HEK293 (cell line): ENCODE measurements around the gene FAM229B.
"Not testable (repeated sequence)": the region's sequence is repeated elsewhere in the genome, so short reads cannot be mapped to it uniquely, and the experiment has no call there.

ENCODE experiments used
- CTCF ChIA-PET: fragments of 350-600 bp; formaldehyde crosslinking; extraction: SDS; loops from one replicate; lab custom pipeline; 2021; ENCODE audit warnings: antibody characterized with exemption; lab: Yijun Ruan, JAX
- POLR2A ChIA-PET: fragments of 300-600 bp; formaldehyde crosslinking; extraction: SDS; loops from one replicate; lab custom pipeline; 2020; ENCODE audit warnings: antibody characterized with exemption, inconsistent platforms; lab: Yijun Ruan, JAX
- H3K27ac ChIP-seq: fragments of 200-500 bp; sonication (Bioruptor generic); 2 replicates; pipeline ENCODE4 v1.5.1; 2014; ENCODE audit warnings: low read depth, low read length, control low read depth, inconsistent platforms; ENCODE audit errors: extremely low read depth
- H3K36me3 ChIP-seq, 2 experiments: fragments of 200-500 bp in 1 of 2; sonication (Bioruptor generic) in 1 of 2; 1 replicate in 1 of 2; 2 replicates in 1 of 2; pipeline ENCODE4 v1.5.1; 2014 to 2017; ENCODE audit warnings: inconsistent platforms in 2 of 2, low read length in 2 of 2; ENCODE audit not compliant: control insufficient read depth in 2 of 2, insufficient read depth in 1 of 2
- H3K4me1 ChIP-seq: fragments of 200-500 bp; sonication (Bioruptor generic); 2 replicates; pipeline ENCODE4 v1.5.1; 2014; ENCODE audit warnings: mild to moderate bottlenecking, low read length, inconsistent platforms; ENCODE audit not compliant: control insufficient read depth, insufficient read depth
- H3K4me3 ChIP-seq: 2 replicates; pipeline ENCODE4 v1.5.1; 2011; ENCODE audit warnings: low read depth, mild to moderate bottlenecking, control low read depth, low read length, moderate library complexity
- H3K9me3 ChIP-seq: fragments of 200-500 bp; sonication (Bioruptor generic); 2 replicates; pipeline ENCODE4 v1.5.1; 2014; ENCODE audit warnings: low read depth, low read length, inconsistent platforms; ENCODE audit not compliant: control insufficient read depth, insufficient read depth
- FEZF1 ChIP-seq: fragments of 450-650 bp; formaldehyde crosslinking; IDR thresholded peaks from 2 replicates; pipeline ENCODE4 v1.5.1; 2016; ENCODE audit warnings: missing biosample characterization, missing genetic modification characterization
- GLIS2 ChIP-seq: fragments of 450-650 bp; formaldehyde crosslinking; IDR thresholded peaks from 2 replicates; pipeline ENCODE4 v1.5.1; 2016; ENCODE audit warnings: missing biosample characterization, missing genetic modification characterization
- KLF10 ChIP-seq: fragments of 450-650 bp; IDR thresholded peaks from 2 replicates; pipeline ENCODE4 v1.5.1; 2018; ENCODE audit warnings: missing biosample characterization, mild to moderate bottlenecking, missing genetic modification characterization
- KLF9 ChIP-seq: fragments of 450-650 bp; formaldehyde crosslinking; IDR thresholded peaks from 2 replicates; pipeline ENCODE4 v1.5.1; 2016; ENCODE audit warnings: missing biosample characterization, missing genetic modification characterization, low read depth
- MYNN ChIP-seq: fragments of 450-650 bp; formaldehyde crosslinking; IDR thresholded peaks from 2 replicates; pipeline ENCODE4 v1.5.1; 2016; ENCODE audit warnings: missing biosample characterization, missing genetic modification characterization, borderline replicate concordance
- RBAK ChIP-seq: fragments of 450-650 bp; formaldehyde crosslinking; IDR thresholded peaks from 2 replicates; pipeline ENCODE4 v1.5.1; 2016; ENCODE audit warnings: missing biosample characterization, missing genetic modification characterization
- YY2 ChIP-seq: fragments of 450-650 bp; formaldehyde crosslinking; IDR thresholded peaks from 2 replicates; pipeline ENCODE4 v1.5.1; 2016; ENCODE audit warnings: missing biosample characterization, missing genetic modification characterization
- ZFHX2 ChIP-seq: fragments of 450-650 bp; formaldehyde crosslinking; conservative IDR thresholded peaks from 2 replicates; pipeline ENCODE4 v1.5.1; 2016; ENCODE audit warnings: missing biosample characterization, missing genetic modification characterization
- ZNF529 ChIP-seq: fragments of 450-650 bp; formaldehyde crosslinking; IDR thresholded peaks from 2 replicates; pipeline ENCODE4 v1.5.1; 2017; ENCODE audit warnings: missing genetic modification characterization, missing biosample characterization; ENCODE audit not compliant: insufficient replicate concordance
- ZNF548 ChIP-seq: fragments of 450-650 bp; formaldehyde crosslinking; IDR thresholded peaks from 2 replicates; pipeline ENCODE4 v1.5.1; 2016; ENCODE audit warnings: missing biosample characterization, missing genetic modification characterization
- ZNF585B ChIP-seq: fragments of 450-650 bp; formaldehyde crosslinking; IDR thresholded peaks from 2 replicates; pipeline ENCODE4 v1.5.1; 2016; ENCODE audit warnings: missing biosample characterization, missing genetic modification characterization
- ZNF664 ChIP-seq: fragments of 450-650 bp; formaldehyde crosslinking; IDR thresholded peaks from 2 replicates; pipeline ENCODE4 v1.5.1; 2016; ENCODE audit warnings: missing biosample characterization, missing genetic modification characterization
- ZNF670 ChIP-seq: fragments of 450-650 bp; formaldehyde crosslinking; IDR thresholded peaks from 2 replicates; pipeline ENCODE4 v1.5.1; 2016; ENCODE audit warnings: missing biosample characterization, missing genetic modification characterization, low read depth
- TF ChIP-seq, protein P1 (sequence below): fragments of 450-650 bp; formaldehyde crosslinking; IDR thresholded peaks from 2 replicates; pipeline ENCODE4 v1.5.1; 2016; ENCODE audit warnings: missing biosample characterization, missing genetic modification characterization
- TF ChIP-seq, protein P2 (sequence below): fragments of 450-650 bp; formaldehyde crosslinking; IDR thresholded peaks from 2 replicates; pipeline ENCODE4 v1.5.1; 2016; ENCODE audit warnings: missing biosample characterization, missing genetic modification characterization
- TF ChIP-seq, protein P3 (sequence below): fragments of 450-650 bp; formaldehyde crosslinking; IDR thresholded peaks from 2 replicates; pipeline ENCODE4 v1.5.1; 2016; ENCODE audit warnings: missing biosample characterization, missing genetic modification characterization
- TF ChIP-seq, protein P4 (sequence below): fragments of 450-650 bp; formaldehyde crosslinking; IDR thresholded peaks from 2 replicates; pipeline ENCODE4 v1.5.1; 2016; ENCODE audit warnings: missing biosample characterization, missing genetic modification characterization
- TF ChIP-seq, protein P5 (sequence below): fragments of 450-650 bp; formaldehyde crosslinking; IDR thresholded peaks from 2 replicates; pipeline ENCODE4 v1.5.1; 2016; ENCODE audit warnings: missing biosample characterization, missing genetic modification characterization

FAM229B gene

DNA sequence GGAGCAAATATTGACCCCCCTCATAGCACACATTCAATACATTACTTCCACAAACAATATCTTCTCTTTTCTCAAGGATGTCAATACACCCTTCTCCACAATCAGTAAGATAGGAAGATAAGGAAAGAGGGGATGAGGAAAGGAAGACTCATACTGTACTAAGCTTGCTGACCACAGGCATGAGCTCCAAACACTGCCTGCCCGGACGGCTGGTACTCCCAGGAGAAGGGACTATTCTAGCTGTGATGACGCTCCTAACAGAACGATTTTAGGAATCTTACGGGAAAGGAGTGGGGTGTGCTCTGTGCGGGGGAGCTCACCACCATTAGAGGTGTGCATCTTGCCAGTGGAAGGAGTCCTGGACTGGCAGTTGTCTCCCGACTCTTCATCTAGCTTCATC lies 37.4 kb upstream of the FAM229B start (continued):
- TF ChIP-seq, protein P1, sequence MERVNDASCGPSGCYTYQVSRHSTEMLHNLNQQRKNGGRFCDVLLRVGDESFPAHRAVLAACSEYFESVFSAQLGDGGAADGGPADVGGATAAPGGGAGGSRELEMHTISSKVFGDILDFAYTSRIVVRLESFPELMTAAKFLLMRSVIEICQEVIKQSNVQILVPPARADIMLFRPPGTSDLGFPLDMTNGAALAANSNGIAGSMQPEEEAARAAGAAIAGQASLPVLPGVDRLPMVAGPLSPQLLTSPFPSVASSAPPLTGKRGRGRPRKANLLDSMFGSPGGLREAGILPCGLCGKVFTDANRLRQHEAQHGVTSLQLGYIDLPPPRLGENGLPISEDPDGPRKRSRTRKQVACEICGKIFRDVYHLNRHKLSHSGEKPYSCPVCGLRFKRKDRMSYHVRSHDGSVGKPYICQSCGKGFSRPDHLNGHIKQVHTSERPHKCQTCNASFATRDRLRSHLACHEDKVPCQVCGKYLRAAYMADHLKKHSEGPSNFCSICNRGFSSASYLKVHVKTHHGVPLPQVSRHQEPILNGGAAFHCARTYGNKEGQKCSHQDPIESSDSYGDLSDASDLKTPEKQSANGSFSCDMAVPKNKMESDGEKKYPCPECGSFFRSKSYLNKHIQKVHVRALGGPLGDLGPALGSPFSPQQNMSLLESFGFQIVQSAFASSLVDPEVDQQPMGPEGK: no peak
- TF ChIP-seq KLF10 (tag by site-specific recombination) (no peak), MYNN (tag by site-specific recombination) (no peak), ZNF585B (no peak), ZNF548 (no peak)
- TF ChIP-seq, protein P2, sequence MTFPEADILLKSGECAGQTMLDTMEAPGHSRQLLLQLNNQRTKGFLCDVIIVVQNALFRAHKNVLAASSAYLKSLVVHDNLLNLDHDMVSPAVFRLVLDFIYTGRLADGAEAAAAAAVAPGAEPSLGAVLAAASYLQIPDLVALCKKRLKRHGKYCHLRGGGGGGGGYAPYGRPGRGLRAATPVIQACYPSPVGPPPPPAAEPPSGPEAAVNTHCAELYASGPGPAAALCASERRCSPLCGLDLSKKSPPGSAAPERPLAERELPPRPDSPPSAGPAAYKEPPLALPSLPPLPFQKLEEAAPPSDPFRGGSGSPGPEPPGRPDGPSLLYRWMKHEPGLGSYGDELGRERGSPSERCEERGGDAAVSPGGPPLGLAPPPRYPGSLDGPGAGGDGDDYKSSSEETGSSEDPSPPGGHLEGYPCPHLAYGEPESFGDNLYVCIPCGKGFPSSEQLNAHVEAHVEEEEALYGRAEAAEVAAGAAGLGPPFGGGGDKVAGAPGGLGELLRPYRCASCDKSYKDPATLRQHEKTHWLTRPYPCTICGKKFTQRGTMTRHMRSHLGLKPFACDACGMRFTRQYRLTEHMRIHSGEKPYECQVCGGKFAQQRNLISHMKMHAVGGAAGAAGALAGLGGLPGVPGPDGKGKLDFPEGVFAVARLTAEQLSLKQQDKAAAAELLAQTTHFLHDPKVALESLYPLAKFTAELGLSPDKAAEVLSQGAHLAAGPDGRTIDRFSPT (tag by site-specific recombination): no peak
- TF ChIP-seq, protein P3, sequence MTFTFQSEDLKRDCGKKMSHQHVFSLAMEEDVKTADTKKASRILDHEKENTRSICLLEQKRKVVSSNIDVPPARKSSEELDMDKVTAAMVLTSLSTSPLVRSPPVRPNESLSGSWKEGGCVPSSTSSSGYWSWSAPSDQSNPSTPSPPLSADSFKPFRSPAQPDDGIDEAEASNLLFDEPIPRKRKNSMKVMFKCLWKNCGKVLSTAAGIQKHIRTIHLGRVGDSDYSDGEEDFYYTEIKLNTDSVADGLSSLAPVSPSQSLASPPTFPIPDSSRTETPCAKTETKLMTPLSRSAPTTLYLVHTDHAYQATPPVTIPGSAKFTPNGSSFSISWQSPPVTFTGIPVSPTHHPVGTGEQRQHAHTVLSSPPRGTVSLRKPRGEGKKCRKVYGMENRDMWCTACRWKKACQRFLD (tag by site-specific recombination): no peak

DNA sequence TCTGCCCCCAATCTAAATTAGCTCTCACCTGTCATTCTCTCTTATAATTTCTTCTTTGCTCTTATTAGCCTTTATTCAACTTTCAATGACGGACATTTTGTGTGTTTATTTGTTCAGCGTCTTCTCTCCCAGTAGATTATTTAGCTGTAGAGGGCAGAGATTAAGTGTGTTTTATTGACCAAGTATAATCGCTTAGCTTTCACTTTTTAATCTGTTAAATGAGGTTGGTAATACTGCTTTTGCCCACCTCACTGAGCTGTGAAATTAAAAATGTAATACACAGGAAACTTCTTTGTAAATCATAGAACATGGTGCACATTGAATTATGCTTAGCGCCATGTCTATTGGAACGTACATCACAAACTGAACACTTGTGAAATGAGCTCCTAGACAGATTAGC lies 37.0 kb upstream of the FAM229B start:
- CTCF ChIA-PET: interaction anchor here (0.6 to 2.2 kb wide), 12 partner anchors 8 to 341 kb away, joined by 3 to 12 read pairs (median 4); partner anchors contain the start of gene FYN

DNA sequence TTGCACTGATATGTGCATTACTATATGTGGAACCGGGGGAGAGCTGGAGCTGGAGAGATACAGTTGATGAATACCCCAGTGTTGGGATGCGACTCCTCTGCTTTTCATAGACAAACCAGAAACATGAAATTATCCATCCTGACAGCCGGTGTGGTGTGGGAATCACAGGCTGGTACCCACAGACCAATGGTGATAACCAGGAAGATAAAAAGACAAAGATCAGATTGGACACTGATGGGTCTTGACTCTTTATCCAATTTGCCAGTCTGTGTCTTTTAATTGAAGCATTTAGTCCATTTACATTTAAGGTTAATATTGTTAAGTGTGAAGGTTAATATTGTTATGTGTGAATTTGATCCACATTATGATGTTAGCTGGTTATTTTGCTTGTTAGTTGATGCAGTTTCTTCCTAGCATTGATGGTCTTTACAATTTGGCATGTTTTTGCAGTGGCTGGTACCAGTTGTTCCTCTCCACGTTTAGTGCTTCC lies 36.1 kb upstream of the FAM229B start:
- H3K4me1 ChIP-seq, H3K36me3 ChIP-seq, POLR2A ChIA-PET, H3K9me3 ChIP-seq, H3K27ac ChIP-seq, H3K4me3 ChIP-seq: not testable (repeated sequence)
- CTCF ChIA-PET: interaction anchor here (0.6 to 2.2 kb wide), 8 partner anchors 9 to 831 kb away, joined by 3 to 12 read pairs (median 4); partner anchors contain the start of gene FYN

More for the DNA sequence above, 37.0 kb upstream of the FAM229B start:
- POLR2A ChIA-PET: no interaction called here
- Histone ChIP-seq H3K9me3 (no peaks in the 10 kb centered on the region), H3K27ac (no peak overlapping the region), H3K4me3 (no peak overlapping the region), H3K36me3 (no peaks in the 10 kb centered on the region), H3K4me1 (no peaks in the 10 kb centered on the region)
- TF ChIP-seq ZNF670 (no peak), ZNF664 (tag by site-specific recombination) (peak; percentile 62; the same call in 1 of the 2 replicates), GLIS2 (no peak)

DNA sequence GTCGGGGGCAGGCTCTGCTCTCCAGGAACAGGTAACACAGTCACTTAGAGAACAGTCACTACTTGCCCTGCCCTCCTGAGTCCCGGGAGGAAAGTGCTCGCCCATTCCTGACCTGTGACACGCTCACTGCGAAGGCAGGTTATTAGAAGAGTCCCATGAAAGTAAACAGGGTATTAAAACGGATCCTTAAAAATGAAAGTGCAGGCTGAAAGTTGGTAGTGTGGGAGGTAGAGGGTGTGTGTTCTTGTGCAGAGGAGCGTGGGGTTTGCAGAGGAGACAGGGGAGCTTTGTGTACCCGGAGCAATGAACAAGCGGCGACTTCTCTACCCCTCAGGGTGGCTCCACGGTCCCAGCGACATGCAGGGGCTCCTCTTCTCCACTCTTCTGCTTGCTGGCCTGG lies 33.4 kb upstream of the FAM229B start, which contains the start of gene CCN6:
Gene CCN6 (plus strand): TSS at position 104 of the 400 bp plus-strand sequence. CDS start 254 bp downstream, at position 358.
- H3K4me3 ChIP-seq: no peak within 1 kb of the TSS
- ChIA-PET CTCF (interaction anchor here (1.2 to 1.6 kb wide), 2 partner anchors 9 to 14 kb away, joined by 3 to 4 read pairs; no protein-coding TSS in a partner anchor), POLR2A (no interaction called here)
- no peaks in the 10 kb centered on the region for H3K9me3 ChIP-seq
- H3K4me1 ChIP-seq: no peaks in the 10 kb centered on the region
- TF ChIP-seq ZFHX2 (tag by site-specific recombination): no peak
- TF ChIP-seq, protein P4, sequence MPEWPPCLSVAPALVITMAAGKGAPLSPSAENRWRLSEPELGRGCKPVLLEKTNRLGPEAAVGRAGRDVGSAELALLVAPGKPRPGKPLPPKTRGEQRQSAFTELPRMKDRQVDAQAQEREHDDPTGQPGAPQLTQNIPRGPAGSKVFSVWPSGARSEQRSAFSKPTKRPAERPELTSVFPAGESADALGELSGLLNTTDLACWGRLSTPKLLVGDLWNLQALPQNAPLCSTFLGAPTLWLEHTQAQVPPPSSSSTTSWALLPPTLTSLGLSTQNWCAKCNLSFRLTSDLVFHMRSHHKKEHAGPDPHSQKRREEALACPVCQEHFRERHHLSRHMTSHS (tag by site-specific recombination): no peak
- no peak for TF ChIP-seq KLF9 (tag by site-specific recombination)
- TF ChIP-seq, protein P5, sequence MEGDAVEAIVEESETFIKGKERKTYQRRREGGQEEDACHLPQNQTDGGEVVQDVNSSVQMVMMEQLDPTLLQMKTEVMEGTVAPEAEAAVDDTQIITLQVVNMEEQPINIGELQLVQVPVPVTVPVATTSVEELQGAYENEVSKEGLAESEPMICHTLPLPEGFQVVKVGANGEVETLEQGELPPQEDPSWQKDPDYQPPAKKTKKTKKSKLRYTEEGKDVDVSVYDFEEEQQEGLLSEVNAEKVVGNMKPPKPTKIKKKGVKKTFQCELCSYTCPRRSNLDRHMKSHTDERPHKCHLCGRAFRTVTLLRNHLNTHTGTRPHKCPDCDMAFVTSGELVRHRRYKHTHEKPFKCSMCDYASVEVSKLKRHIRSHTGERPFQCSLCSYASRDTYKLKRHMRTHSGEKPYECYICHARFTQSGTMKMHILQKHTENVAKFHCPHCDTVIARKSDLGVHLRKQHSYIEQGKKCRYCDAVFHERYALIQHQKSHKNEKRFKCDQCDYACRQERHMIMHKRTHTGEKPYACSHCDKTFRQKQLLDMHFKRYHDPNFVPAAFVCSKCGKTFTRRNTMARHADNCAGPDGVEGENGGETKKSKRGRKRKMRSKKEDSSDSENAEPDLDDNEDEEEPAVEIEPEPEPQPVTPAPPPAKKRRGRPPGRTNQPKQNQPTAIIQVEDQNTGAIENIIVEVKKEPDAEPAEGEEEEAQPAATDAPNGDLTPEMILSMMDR: no peak
- TF ChIP-seq ZNF585B: no peak
- no peak for TF ChIP-seq YY2 (tag by site-specific recombination)
- TF ChIP-seq RBAK (tag by site-specific recombination): no peak
- no peak for TF ChIP-seq FEZF1
- no peak for TF ChIP-seq ZNF529
- TF ChIP-seq, all 188 proteins: peak for 0
- no peak within 1 kb of the TSS for H3K27ac ChIP-seq
- no peaks in the 10 kb centered on the region for H3K36me3 ChIP-seq
